Measurements from ENCODE around the gene TARS1.

Gene TARS1

GRCh38 chr5:33441241-33442177 lies 744 bp downstream of the TARS1 start:
- DNase-seq = peak; percentile 37

- no peak for DNase-seq
Measured at GRCh38 chr5:33444542-33444941, 3.8 kb downstream of the TARS1 start.

GRCh38 chr5:33445798-33446197 lies 5.0 kb downstream of the TARS1 start:
- no peak for DNase-seq

DNA sequence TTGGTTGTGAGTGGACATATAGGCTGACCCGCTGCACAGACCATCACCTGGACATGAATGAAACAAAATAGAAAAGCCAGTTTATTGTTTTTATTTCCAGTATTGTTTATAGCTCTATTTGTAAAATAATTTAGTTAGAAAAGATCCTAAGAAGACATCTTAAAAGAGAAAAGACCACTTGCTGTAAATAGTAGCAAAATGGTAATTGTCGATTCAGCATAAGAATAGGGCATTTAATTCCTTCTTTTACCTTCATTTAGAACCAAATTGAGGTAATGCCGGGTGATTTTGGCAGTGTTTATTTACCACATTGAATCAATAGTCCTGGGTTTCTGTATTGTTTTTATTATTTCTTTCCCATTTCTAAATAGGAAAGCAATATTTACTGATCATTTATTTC lies 7.4 kb downstream of the TARS1 start:
- no peak for DNase-seq

DNA sequence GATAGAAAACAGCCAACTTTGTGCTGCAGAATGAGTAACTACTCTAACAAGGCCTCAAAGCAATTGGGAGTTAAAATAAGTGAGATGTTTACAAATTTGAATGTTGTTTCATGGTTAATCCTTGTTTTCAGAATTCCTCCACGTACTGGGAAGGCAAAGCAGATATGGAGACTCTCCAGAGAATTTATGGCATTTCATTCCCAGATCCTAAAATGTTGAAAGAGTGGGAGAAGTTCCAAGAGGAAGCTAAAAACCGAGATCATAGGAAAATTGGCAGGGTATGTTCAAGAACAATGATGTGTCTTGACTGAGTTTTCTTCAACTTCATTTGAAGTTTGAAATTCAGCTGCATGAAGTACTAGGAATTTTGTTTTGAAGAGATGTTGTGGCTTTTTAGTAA lies 16.4 kb downstream of the TARS1 start:
- no peak for DNase-seq

GRCh38 chr5:33457817-33458216 lies 17.1 kb downstream of the TARS1 start:
- DNase-seq = no peak

GRCh38 chr5:33460210-33460609 lies 19.4 kb downstream of the TARS1 start:
- DNase-seq = no peak

- DNase-seq = no peak
Measured at GRCh38 chr5:33462456-33462855, 21.7 kb downstream of the TARS1 start.

GRCh38 chr5:33465120-33465519 lies 24.4 kb downstream of the TARS1 start:
- DNase-seq = no peak

GRCh38 chr5:33468775-33469435 lies 28.1 kb downstream of the TARS1 start:
- DNase-seq = no peak

- DNase-seq = no peak
Measured at GRCh38 chr5:33470544-33470943, 29.8 kb downstream of the TARS1 start.

DNA sequence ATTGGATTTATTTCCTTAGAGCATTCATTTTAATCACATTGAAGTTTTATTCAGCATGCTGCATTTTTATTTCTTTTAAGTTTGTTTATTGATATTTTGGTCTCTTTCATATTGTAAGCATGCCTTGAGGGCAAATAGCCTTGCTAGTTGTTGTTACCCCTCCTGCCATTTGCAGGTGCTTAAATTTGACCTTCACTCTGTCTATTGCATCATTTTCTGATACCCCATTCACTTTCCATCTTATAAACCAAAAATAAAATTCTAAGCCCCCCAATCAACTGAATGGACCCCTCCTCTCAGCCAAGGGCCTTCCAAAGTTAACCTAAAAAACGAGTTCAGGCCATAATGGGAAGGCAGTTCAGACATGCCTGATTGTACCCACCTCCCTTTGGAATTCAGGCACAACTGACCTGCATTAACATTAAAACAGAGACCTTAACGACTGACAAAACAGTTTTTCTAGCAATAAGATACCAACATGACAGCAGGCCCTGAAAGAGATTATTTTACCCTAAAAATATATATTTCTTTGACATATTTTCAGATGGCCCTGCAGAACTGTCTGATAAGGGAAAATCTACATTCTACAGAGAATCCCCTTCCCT lies 32.1 kb downstream of the TARS1 start:
- DNase-seq = no peak

- no peak for DNase-seq
Measured at GRCh38 chr5:33474004-33474403, 33.2 kb downstream of the TARS1 start.

DNA sequence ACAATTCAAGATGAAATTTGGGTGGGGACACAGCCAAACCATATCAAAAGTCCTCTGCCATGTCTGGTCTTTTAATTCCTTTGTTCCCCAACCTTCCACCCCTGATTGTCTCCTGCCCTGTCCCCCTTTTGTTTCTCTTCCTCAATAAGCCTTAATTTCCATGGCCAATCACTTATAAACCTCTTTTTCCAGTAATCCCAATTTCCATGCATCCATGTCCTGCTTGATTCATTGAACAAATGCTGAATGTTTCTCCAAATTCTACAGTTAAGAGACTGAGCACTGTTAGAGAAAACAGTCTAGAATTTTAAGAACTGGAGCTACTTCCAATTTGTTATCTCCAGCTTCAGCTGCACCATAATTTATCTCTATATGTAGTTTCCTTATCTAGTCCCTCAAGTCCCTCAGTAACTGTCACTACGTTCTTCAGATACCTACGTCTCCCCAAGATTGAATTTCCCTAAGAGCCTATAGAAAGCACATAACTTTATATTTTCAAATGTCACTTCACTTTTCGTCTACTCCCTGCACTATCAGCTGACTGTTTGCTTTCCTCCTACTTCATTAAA lies 34.2 kb downstream of the TARS1 start:
- DNase-seq = no peak

DNA sequence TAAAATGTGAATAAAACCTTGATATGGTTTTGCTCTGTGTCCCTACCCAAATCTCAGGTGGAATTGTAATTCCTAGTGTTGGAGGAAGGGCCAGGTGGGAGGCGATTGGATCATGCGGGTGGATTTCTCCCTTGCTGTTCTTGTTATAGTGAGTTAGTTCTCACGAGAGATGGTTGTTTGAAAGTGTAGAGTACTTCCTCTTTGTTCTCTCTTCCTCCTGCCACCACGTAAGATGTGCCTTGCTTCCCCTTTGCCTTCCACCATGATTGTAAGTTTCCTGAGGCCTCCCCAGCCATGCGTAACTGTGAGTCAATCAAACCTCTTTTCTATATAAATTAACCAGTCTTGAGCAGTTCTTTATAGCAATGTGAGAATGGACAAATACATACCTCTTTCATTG lies 34.9 kb downstream of the TARS1 start:
- DNase-seq = no peak

DNA sequence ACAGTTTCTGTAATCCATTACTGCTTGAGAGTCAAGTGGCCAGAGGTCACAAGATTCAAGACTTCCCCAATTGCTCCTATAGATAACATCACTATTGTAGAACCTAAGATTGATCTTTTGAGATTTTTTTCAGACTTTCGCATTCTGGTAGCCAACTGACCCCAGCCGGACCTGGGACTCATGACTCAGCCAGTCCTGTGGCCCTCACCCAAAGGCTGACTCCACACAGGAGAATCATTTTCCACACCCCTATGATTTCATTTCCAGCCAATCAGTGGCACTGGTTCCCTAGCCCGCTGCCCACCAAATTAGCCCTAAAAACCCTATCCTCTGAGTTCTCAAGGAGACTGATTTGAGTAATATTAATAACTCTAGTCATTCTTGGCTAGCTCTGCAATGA lies 36.2 kb downstream of the TARS1 start:
- DNase-seq = no peak

DNA sequence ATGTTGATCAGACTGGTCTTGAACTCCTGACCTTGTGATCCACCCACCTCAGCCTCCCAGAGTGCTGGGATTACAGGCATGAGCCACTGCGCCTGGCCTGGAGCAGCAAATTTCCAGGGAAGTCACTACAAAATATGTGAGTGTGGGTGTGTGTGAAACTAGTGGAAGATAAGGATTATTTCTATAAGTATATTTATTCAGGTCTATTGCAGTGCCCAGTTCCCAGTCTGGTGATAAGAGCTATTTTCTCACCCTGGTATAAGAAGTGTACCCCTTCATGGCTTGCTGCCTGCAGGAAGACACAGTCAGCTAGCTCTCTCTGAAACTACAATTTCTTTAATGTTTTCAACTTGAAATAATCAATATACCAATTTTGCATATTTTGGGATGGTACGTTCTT lies 37.1 kb downstream of the TARS1 start:
- no peak for DNase-seq

DNA sequence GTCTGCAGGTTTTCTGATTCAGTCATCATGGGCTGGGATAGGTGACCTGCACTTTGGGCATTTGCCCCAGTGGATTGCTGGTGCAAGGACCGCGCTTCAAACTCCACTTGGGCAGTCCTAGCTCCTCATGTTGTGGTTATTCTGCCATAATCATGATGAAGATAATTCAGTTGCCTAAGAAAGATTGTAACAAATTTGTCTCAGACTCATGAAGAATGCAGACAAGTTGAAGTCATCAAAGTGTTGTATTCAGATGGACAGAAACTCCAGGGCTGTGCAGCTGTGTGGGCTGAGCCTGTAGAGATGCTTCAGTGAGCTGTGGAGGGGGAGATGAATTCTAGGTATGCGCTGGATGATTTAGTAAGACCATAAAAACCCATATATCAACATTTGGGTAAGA lies 38.5 kb downstream of the TARS1 start:
- DNase-seq = no peak

GRCh38 chr5:33480876-33481275 lies 40.1 kb downstream of the TARS1 start:
- DNase-seq = no peak

GRCh38 chr5:33482335-33482734 lies 41.6 kb downstream of the TARS1 start:
- no peak for DNase-seq

DNA sequence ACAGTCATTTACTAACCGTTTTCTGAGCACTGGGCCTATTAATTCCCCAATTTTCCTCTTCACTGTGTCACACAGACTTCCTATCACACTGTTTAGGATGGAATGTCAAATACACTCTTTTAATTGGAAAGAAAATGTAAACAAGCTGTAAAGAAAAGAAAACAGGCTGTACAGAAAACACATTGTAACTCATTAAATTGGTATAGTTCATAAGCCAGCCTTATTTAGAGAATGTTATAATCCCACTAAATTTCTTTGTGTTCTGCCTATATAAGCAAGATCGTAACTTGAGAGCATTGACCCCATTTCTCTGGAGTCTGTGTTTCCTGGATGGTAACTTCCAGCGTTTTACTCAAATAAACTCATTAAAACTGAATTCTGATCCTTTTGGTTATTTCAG lies 46.5 kb downstream of the TARS1 start:
- no peak for DNase-seq

DNA sequence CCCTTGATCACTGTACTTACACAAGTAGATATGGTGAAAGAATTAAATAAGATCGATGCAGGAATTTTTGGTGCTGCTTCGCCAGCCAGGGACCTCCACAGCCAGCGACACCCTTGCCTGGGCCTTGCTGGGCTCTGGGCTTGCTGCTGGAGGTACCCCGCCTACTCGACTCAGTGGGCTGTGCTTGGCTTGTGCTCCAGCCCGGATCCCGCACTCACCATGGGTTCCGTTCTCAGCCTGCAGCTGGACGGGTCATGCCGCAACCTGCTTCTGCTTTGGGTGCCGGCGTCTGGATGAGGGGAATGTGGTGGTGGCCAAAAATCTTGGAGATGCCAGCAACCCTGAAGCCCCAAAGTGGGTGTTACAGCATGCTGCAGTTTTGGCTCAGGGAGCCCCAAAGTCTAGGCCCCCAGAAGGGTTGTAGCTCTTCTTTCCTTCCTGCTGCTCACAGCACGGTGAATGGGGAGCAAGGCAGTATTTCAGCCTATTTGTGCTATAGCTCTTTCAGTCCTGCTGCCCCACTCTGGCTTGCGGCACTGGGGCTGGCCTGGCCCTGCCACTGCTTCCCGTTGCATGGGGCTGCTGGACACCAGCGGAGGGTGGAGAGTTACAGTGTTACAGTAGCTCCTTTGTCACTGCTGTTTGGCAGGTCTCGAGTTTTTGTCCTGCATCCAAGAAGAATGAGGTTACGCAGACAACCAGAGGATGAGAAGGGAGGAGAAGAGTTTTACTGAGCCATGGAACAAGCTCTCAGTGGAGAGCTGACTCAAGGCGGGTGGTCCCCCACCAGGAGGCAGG lies 48.0 kb downstream of the TARS1 start:
- no peak for DNase-seq
